Endothelial cell (in vitro differentiated cells): Measurements from ENCODE around the gene PYM1. TPM values are rescaled to one million over a fixed set of nuclear protein-coding genes. Genes with fewer than 3 reads are reported as not detected.
"Not testable (repeated sequence)": the region's sequence is repeated elsewhere in the genome, so short reads cannot be mapped to it uniquely, and the experiment has no call there.

Experiments
- DNase-seq: peaks from one replicate; pipeline ENCODE4 v3.0.0; 2021; ENCODE audit warnings: low spot score
- H3K27ac Mint-ChIP-seq: one replicate; pipeline ENCODE4 v1.8.0; 2021; ENCODE audit warnings: mixed read lengths, inconsistent platforms; ENCODE audit not compliant: unreplicated experiment
- H3K27me3 Mint-ChIP-seq: one replicate; pipeline ENCODE4 v1.8.0; 2021; ENCODE audit warnings: mild to moderate bottlenecking, moderate library complexity, mixed read lengths, inconsistent platforms; ENCODE audit not compliant: unreplicated experiment
- H3K36me3 Mint-ChIP-seq: one replicate; pipeline ENCODE4 v1.8.0; 2021; ENCODE audit warnings: mild to moderate bottlenecking, low read depth, mixed read lengths, inconsistent platforms; ENCODE audit not compliant: unreplicated experiment
- H3K4me1 Mint-ChIP-seq: one replicate; pipeline ENCODE4 v1.8.0; 2021; ENCODE audit warnings: mild to moderate bottlenecking, mixed read lengths, inconsistent platforms; ENCODE audit not compliant: unreplicated experiment
- H3K4me3 Mint-ChIP-seq: one replicate; pipeline ENCODE4 v1.8.0; 2021; ENCODE audit warnings: mild to moderate bottlenecking, mixed read lengths, inconsistent platforms; ENCODE audit not compliant: unreplicated experiment
- H3K9me3 Mint-ChIP-seq: one replicate; pipeline ENCODE4 v1.8.0; 2021; ENCODE audit warnings: mixed read lengths, inconsistent platforms; ENCODE audit not compliant: unreplicated experiment
- total RNA-seq: library from RNA; stranded (reverse); fragmentation: NEBNext Ultra II Directional; extraction: Animal tissue kit (Norgen Biotek cat#: 25700); gene quantifications from one replicate; pipeline ENCODE4 v1.2.1, GENCODE V29; 2021; ENCODE audit not compliant: unreplicated experiment
- TF ChIP-seq, protein P1 (sequence below): fragments of 200-600 bp; sonication (generic); IDR thresholded peaks from one replicate; pipeline ENCODE4 v1.5.0; 2021; ENCODE audit warnings: antibody characterized with exemption; ENCODE audit not compliant: unreplicated experiment

Gene PYM1
- total RNA-seq, 1 donor from 2014 or later = 58.6 TPM

DNA sequence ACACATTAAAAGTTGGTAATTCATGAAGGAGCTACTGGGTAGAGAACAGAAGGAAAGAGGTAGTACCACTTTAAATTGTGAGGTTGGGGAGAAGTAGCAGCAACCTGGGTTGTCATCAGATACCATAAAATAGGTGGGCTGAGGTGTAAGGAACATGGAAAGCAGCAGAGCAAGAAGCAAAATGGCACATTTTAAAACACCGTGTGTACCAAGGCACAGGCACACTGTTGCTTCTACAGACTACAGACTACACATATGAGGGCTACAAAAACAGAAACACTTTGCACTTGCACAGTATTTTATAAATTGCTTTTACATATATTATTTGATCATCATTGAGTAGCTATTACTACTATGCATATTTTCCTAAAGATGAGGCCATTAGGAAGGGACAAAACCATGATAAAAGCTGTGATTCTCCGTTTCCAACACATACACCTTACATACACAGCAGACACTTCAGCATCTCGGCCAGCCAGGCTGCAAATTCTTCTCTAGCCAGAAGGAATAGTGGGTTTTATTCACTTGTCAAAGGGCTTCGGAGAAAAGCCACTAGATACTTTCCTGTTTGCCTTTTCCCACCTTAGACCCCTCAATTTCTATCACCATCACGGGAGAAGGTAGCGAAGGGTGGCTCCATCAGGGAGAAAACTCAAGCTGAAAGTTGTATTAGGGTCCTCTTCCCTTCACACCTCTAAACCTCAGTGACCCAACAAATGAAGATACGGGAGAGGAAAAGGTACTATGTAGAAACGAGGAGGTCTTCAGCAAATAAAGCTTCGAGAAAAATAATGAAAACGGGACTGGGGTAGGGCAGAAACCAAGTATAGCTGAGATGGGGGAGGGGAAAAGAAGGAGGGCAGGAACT is 1.6 kb downstream of the PYM1 start:
- Mint-ChIP-seq H3K27ac (peak overlapping the region; percentile 84), H3K4me3 (peak overlapping the region; percentile 99), H3K36me3 (peaks cover 21% of the 10 kb centered on the region), H3K9me3 (no peaks in the 10 kb centered on the region), H3K27me3 (peaks cover 10% of the 10 kb centered on the region), H3K4me1 (peaks cover 43% of the 10 kb centered on the region)
- TF ChIP-seq, protein P1, sequence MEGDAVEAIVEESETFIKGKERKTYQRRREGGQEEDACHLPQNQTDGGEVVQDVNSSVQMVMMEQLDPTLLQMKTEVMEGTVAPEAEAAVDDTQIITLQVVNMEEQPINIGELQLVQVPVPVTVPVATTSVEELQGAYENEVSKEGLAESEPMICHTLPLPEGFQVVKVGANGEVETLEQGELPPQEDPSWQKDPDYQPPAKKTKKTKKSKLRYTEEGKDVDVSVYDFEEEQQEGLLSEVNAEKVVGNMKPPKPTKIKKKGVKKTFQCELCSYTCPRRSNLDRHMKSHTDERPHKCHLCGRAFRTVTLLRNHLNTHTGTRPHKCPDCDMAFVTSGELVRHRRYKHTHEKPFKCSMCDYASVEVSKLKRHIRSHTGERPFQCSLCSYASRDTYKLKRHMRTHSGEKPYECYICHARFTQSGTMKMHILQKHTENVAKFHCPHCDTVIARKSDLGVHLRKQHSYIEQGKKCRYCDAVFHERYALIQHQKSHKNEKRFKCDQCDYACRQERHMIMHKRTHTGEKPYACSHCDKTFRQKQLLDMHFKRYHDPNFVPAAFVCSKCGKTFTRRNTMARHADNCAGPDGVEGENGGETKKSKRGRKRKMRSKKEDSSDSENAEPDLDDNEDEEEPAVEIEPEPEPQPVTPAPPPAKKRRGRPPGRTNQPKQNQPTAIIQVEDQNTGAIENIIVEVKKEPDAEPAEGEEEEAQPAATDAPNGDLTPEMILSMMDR = no peak
- no peak for DNase-seq

- H3K27ac Mint-ChIP-seq = peak overlapping the region; percentile 84
- peaks cover 36% of the 10 kb centered on the region for H3K4me1 Mint-ChIP-seq
- peak overlapping the region; percentile 99 for H3K4me3 Mint-ChIP-seq
- TF ChIP-seq, protein P1 = no peak
- no peaks in the 10 kb centered on the region for H3K9me3 Mint-ChIP-seq
- H3K27me3 Mint-ChIP-seq = peaks cover 10% of the 10 kb centered on the region
- H3K36me3 Mint-ChIP-seq = peaks cover 26% of the 10 kb centered on the region
- no peak for DNase-seq
Observed at GRCh38 chr12:55925371-55925770, 2.3 kb downstream of the PYM1 start.

GRCh38 chr12:55923648-55924047 is 4.0 kb downstream of the PYM1 start:
- peaks cover 23% of the 10 kb centered on the region for H3K4me1 Mint-ChIP-seq
- not testable (repeated sequence) for H3K9me3 Mint-ChIP-seq

GRCh38 chr12:55922126-55922525 is 5.6 kb downstream of the PYM1 start:
- Mint-ChIP-seq H3K4me1 (peaks cover 20% of the 10 kb centered on the region), H3K27ac (no peak overlapping the region), H3K36me3 (peaks cover 28% of the 10 kb centered on the region), H3K9me3 (no peaks in the 10 kb centered on the region), H3K4me3 (no peak overlapping the region), H3K27me3 (peaks cover 4% of the 10 kb centered on the region)
- DNase-seq = no peak
- TF ChIP-seq, protein P1 = no peak

More at GRCh38 chr12:55923648-55924047, 4.0 kb downstream of the PYM1 start:
- H3K36me3 Mint-ChIP-seq = peaks cover 26% of the 10 kb centered on the region
- H3K27ac Mint-ChIP-seq, H3K27me3 Mint-ChIP-seq, H3K4me3 Mint-ChIP-seq, DNase-seq: not testable (repeated sequence)

DNA sequence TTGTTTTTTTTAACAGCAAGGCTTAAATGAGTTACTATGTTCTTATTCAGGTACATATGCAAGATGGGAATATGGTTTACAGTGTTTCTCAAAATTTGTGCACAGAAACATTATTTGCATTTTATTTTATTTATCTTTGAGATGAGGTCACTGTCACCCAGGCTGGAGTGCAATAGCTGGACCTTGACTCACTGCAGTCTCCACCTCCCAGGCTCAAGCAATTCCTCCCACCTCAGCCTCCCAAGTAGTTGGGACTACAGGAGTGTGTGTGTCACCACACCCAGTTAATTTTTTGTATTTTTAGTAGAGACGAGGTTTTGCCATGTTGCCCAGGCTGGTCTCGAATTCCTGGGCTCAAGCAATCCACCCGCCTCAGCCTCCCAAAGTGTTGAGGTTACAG is 8.7 kb downstream of the PYM1 start:
- H3K9me3 Mint-ChIP-seq, H3K27me3 Mint-ChIP-seq, H3K4me3 Mint-ChIP-seq, DNase-seq, H3K27ac Mint-ChIP-seq: not testable (repeated sequence)
- Mint-ChIP-seq H3K4me1 (peaks cover 11% of the 10 kb centered on the region), H3K36me3 (peaks cover 24% of the 10 kb centered on the region)

GRCh38 chr12:55915482-55915859 is 12.2 kb downstream of the PYM1 start:
- TF ChIP-seq, protein P1 = no peak
- DNase-seq = no peak
- peaks cover 1% of the 10 kb centered on the region for H3K27me3 Mint-ChIP-seq
- H3K4me3 Mint-ChIP-seq = no peak overlapping the region
- peaks cover 13% of the 10 kb centered on the region for H3K4me1 Mint-ChIP-seq
- H3K27ac Mint-ChIP-seq = no peak overlapping the region
- no peaks in the 10 kb centered on the region for H3K9me3 Mint-ChIP-seq
- peaks cover 23% of the 10 kb centered on the region for H3K36me3 Mint-ChIP-seq
